CD1c-positive myeloid dendritic cell (primary cell): ENCODE measurements around the gene SLC35G6.
A peak's percentile ranks its signal among the peaks of the same experiment; 100 is the strongest.
"Not testable (repeated sequence)": the region's sequence is repeated elsewhere in the genome, so short reads cannot be mapped to it uniquely, and the experiment has no call there.

Experiments used
- DNase-seq: peaks from one replicate; pipeline ENCODE4 v3.0.0-alpha.2; 2016; ENCODE audit errors: extremely low spot score

SLC35G6 gene

GRCh38 chr17:7460850-7461660 lies 20.2 kb upstream of the SLC35G6 start:
- DNase-seq, result no peak

GRCh38 chr17:7462474-7463371 lies 18.5 kb upstream of the SLC35G6 start:
- DNase-seq, result no peak

DNA sequence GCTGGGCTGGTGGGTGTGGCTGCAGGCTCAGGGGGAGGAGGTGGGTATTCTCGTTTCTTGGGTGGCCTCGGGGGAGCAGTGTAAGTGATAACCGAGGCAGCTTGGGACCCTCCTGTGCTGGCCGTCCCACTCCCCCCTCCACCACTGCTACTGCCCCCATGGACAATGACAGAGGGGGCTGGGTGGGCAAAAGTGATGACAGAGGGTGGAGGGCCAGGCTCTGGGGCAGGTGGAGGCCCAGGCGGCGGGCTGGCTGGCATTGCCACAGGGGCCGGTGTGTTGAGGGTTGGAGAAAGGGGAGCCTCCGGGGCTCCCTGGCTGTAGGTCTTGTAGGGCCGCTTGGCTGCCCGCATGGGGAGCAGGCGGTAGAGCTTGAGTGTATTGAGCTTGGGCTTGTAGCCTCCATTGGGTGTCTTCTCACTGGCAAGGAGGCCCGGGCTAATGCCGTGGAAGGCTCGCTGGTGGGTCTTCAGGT lies 17.8 kb upstream of the SLC35G6 start:
- DNase-seq, result no peak

- DNase-seq, result no peak
These were observed 17.2 kb upstream of the SLC35G6 start for GRCh38 chr17:7464081-7464480.

- DNase-seq, result no peak
These were observed 15.5 kb upstream of the SLC35G6 start for GRCh38 chr17:7465597-7466275.

DNA sequence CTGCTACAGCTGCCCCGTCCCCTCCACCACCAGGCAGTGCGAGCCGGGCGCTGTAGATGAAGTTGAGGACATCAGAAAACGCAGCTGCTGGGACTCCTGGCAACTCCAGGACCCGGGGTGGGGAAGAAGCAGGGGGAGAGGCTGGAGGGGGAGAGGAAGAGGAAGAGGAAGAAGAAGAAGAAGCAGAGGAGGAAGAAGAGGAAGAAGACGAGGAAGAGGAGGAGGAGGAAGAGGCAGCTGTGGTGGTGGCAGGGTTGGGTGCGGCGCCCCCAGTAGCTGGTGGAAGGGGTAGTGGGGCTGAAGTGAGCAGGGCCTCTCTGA lies 15.0 kb upstream of the SLC35G6 start:
- DNase-seq, result no peak

- peak; percentile 82 for DNase-seq
These were observed 14.5 kb upstream of the SLC35G6 start for GRCh38 chr17:7466639-7467341.

DNA sequence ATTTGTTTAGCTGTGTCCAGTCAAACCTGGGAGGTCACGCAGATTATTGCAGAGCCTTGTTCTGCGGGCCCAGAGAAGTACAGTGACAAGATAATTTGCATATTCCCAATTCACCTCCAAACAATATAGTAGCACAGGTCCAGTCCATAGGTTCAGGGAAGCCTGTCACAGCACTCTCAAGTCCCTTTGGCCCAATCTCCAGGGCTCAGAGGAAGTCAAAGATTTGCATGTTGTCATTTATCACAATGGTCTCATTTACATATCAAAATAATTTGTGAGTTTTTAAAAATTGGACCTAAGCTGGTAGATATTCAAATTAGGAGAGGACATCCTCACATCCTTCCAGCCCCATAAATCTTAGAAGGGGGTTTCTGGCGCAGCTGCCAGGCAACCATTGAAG lies 13.7 kb upstream of the SLC35G6 start:
- no peak for DNase-seq

DNA sequence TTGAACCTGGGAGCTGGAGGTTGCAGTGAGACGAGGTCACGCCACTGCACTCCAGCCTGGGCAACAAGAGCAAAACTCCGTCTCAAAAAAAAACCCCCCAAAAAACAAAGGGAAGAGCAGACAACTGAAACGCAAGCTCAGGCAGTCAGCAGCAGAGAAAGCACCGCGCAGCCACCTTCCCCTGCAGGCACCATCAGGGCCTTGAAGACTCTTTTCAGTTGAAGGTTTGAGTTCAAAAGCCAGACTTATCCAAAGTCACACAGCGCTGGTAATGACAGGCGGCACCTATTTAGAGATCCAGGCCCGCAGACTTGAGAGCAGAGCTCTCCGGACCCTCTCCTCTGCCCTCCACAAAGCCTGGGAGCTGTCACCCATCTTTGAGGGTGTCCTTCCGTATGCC lies 13.0 kb upstream of the SLC35G6 start:
- no peak for DNase-seq

GRCh38 chr17:7468804-7469389 lies 12.3 kb upstream of the SLC35G6 start:
- DNase-seq, result no peak

GRCh38 chr17:7469843-7470242 lies 11.4 kb upstream of the SLC35G6 start:
- not testable (repeated sequence) for DNase-seq

- DNase-seq, result not testable (repeated sequence)
These were observed 10.7 kb upstream of the SLC35G6 start for GRCh38 chr17:7470457-7470973.

GRCh38 chr17:7471729-7472128 lies 9.5 kb upstream of the SLC35G6 start:
- DNase-seq, result no peak

GRCh38 chr17:7474767-7475166 lies 6.5 kb upstream of the SLC35G6 start:
- not testable (repeated sequence) for DNase-seq

- peak; percentile 77 for DNase-seq
These were observed 5.4 kb upstream of the SLC35G6 start for GRCh38 chr17:7475764-7476422.

DNA sequence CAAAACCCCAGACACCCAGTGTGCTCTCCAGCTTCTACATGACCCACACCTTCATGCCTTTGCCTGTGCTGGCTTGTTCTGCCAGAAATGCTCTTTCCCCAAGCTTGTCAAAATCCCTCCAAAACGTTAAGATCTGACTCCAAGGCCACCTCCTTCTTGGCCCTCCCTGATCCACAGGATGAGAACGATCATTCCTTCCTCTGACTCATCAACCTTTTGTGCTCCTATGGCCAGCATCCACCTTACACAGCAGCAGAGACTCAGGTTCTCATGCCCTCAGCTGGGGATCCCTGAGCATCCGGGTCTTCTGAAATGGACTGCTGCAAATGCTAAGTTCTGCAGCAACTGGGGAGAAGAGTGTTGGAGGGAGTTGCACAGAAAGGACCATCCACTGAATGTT lies 4.8 kb upstream of the SLC35G6 start:
- DNase-seq, result no peak

GRCh38 chr17:7476951-7477350 lies 4.3 kb upstream of the SLC35G6 start:
- no peak for DNase-seq

DNA sequence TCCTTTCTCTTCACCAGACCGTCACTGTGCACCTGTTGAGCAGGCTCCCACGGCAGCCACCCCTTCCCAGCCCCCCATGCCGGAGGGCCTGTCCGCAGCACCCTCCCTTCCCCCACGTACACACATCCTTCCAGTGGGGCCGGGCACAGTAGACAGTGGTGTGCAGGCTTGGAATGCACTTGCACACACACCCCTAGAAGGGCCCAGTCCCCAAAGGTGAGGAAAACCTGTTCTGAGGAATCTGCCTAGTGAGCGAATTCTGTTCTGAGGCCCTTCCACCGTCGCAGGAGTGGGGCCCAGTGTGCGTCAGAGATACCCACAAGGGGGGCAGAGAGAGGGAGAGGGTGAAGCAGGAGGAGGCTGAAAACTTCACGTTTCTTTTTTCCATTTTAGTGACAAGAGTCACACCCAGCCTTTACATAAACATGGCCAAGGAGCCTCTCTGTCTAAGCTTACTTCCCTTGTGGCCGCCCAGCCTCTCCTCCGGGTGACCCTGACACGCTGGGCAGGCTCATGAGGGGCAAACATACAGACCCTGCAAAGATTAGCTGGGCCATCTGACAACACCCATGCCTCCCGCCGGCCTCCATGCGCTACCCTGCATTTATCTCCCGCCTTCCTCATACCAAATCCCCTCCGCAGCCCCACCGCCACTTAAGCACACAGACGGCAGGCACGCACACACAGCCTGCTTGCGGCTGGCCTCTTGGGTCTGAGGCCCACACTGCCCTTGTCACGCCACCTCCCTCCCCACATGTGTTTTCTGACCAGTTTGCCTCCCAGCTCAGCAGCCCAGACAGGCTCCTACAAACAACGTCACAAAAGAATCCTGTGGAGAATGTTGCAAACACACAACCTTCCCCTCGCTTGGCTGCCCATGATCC lies 3.6 kb upstream of the SLC35G6 start:
- peak; percentile 64 for DNase-seq
